Measurements from ENCODE around the gene DTX2.
"Not testable (repeated sequence)": the region's sequence is repeated elsewhere in the genome, so short reads cannot be mapped to it uniquely, and the experiment has no call there.

Gene DTX2

DNA sequence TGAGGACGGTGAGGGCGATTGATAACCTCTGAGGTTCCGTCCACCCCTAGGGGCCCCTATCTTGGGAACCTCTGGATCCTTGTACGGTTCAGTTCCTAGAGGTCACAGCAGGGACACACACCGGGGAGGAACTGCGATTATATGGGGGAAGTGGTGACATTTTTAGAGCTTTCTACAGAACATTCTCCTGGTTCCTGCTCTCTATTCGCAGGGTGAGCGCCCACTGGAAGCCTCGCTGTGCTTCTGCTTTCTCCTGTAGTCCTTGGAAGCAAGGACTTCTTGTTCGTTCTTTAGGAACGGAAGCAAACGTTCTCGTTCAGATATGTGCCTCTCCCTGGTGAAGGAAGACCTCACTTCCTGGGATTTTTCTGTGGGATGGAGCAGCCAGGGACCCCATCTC lies 26.5 kb downstream of the DTX2 start:
- WGBS (ENCODE audit: insufficient coverage, insufficient read length), result no CpG with 5 or more reads among the region's 13 CpGs

DNA sequence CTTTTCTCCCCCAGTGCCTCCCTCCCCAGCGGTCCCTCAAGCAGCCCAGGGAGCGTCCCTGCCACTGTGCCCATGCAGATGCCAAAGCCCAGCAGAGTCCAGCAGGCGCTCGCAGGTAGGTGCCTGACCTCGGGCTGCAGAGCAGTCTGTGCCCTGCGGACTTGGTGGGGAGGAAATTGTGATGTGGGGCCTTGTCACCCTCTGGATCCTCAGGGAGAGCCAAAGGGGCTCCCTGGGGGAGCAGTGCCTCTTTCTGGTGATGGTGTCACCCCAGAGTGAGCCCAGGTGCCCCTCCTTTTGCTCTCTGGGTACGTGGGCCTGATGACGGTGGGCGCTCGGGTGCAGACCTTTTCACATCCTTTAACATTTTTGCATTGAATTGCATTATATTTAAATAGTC lies 30.6 kb downstream of the DTX2 start:
- H3K4me3 ChIP-seq (ENCODE audit: low read length); H3K4me1 ChIP-seq (ENCODE audit: control insufficient read depth, insufficient read depth, low read length); H3K36me3 ChIP-seq (ENCODE audit: control insufficient read depth, insufficient read depth, low read length); H3K27ac ChIP-seq (ENCODE audit: low read length); DNase-seq (ENCODE audit: low read depth, low spot score); H3K9me3 ChIP-seq (ENCODE audit: control insufficient read depth, insufficient read depth, low read length); H3K27me3 ChIP-seq (ENCODE audit: control insufficient read depth, insufficient read depth, low read length): not testable (repeated sequence)
- no CpG with 5 or more reads among the region's 10 CpGs for WGBS (ENCODE audit: insufficient coverage, insufficient read length)

More for the DNA sequence above, 26.5 kb downstream of the DTX2 start:
- not testable (repeated sequence) for DNase-seq (ENCODE audit: low read depth, low spot score); H3K4me1 ChIP-seq (ENCODE audit: control insufficient read depth, insufficient read depth, low read length); H3K9me3 ChIP-seq (ENCODE audit: control insufficient read depth, insufficient read depth, low read length); H3K27me3 ChIP-seq (ENCODE audit: control insufficient read depth, insufficient read depth, low read length); H3K36me3 ChIP-seq (ENCODE audit: control insufficient read depth, insufficient read depth, low read length); H3K27ac ChIP-seq (ENCODE audit: low read length); H3K4me3 ChIP-seq (ENCODE audit: low read length)

DNA sequence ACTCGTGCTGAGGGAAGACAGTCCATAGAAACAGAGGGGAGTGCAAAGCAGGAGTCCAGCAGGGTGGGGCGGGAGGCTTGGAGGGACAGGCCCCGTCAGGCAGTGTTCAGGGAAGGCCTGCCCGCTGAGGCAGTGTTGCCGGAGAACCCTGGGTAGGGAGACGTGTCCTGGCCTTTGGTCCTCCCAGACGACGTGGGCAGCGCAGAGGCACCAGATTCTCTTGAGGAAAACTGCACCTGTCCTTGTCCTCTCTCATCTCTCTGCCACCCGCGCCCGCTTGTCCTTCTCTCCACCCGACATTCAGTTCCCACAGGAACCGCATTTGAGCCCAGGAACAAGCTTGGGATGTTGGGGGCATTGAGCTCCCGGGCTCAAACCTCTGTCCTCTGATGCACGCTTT lies 34.2 kb downstream of the DTX2 start:
- not testable (repeated sequence) for H3K4me1 ChIP-seq (ENCODE audit: control insufficient read depth, insufficient read depth, low read length); H3K9me3 ChIP-seq (ENCODE audit: control insufficient read depth, insufficient read depth, low read length); DNase-seq (ENCODE audit: low read depth, low spot score); H3K4me3 ChIP-seq (ENCODE audit: low read length); H3K27me3 ChIP-seq (ENCODE audit: control insufficient read depth, insufficient read depth, low read length); H3K36me3 ChIP-seq (ENCODE audit: control insufficient read depth, insufficient read depth, low read length); H3K27ac ChIP-seq (ENCODE audit: low read length)
- whole genome bisulfite sequencing (ENCODE audit: insufficient coverage, insufficient read length), result no CpG with 5 or more reads among the region's 16 CpGs

DNA sequence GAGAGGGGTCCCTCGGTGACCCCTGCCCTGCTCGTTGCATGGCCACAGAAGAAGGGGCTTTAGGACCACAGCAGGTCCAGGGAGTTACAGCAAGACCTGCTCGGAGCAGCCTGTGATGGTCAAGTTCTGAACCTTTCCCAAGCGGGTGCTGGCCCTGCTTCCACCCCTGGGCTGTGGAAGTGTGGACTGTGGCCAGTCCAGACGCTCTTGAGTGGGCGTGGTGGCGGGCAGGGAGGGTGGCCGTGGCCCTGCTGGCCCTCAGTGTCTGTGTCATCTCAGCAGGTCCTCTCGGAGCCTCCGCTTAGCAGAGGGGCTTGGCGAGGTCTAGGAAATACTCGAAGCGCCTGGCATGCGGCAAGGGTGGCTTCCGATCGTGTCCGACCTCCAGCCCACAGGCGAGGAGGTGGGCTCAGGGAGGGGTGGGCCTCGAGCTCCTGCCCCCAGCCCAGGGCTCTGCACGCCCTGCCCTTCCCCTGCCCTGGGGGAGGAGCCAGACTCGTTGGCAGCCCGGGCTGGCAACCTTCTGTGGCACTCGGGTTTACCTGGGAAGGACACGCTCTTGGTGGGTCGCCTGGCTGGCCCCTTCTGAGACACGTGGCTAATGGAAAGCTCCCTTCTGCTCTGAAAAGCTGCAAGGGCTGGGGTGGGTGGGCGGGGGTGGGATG lies 36.5 kb downstream of the DTX2 start:
- WGBS (ENCODE audit: insufficient coverage, insufficient read length), result no CpG with 5 or more reads among the region's 27 CpGs
- not testable (repeated sequence) for H3K4me3 ChIP-seq (ENCODE audit: low read length); H3K27me3 ChIP-seq (ENCODE audit: control insufficient read depth, insufficient read depth, low read length); H3K27ac ChIP-seq (ENCODE audit: low read length); DNase-seq (ENCODE audit: low read depth, low spot score); H3K9me3 ChIP-seq (ENCODE audit: control insufficient read depth, insufficient read depth, low read length); H3K36me3 ChIP-seq (ENCODE audit: control insufficient read depth, insufficient read depth, low read length); H3K4me1 ChIP-seq (ENCODE audit: control insufficient read depth, insufficient read depth, low read length)

DNA sequence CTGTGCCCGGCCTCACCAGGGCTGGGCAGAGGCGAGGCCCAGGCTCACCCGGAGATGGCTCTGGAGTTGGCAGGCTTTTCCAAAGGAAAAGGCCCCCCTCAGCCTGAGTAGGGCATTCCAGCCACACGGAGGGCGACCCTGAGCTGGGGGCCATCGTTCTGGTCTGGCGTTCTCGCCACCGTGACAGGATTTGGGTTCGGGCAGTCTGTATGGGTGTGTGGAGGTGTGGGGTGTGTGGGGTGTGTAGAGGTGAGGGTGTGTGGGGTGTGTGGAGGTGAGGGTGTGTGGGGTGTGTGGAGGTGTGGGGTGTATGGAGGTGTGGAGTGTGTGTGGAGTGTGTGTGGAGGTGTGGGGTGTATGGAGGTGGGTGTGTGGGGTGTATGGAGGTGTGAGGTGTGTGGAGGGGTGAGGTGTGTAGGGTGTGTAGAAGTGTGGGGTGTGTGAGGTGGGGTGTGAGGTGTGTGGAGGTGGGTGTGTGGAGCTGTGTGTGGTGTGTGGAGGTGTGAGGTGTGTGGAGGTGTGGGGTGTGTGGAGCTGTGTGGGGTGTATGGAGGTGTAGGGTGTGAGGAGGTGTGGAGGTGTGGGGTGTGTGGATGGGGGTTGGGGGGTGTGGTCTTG lies 37.2 kb downstream of the DTX2 start:
- H3K27me3 ChIP-seq (ENCODE audit: control insufficient read depth, insufficient read depth, low read length); H3K27ac ChIP-seq (ENCODE audit: low read length); H3K36me3 ChIP-seq (ENCODE audit: control insufficient read depth, insufficient read depth, low read length); DNase-seq (ENCODE audit: low read depth, low spot score); H3K4me3 ChIP-seq (ENCODE audit: low read length); H3K4me1 ChIP-seq (ENCODE audit: control insufficient read depth, insufficient read depth, low read length); H3K9me3 ChIP-seq (ENCODE audit: control insufficient read depth, insufficient read depth, low read length): not testable (repeated sequence)
- no CpG with 5 or more reads among the region's 10 CpGs for WGBS (ENCODE audit: insufficient coverage, insufficient read length)

DNA sequence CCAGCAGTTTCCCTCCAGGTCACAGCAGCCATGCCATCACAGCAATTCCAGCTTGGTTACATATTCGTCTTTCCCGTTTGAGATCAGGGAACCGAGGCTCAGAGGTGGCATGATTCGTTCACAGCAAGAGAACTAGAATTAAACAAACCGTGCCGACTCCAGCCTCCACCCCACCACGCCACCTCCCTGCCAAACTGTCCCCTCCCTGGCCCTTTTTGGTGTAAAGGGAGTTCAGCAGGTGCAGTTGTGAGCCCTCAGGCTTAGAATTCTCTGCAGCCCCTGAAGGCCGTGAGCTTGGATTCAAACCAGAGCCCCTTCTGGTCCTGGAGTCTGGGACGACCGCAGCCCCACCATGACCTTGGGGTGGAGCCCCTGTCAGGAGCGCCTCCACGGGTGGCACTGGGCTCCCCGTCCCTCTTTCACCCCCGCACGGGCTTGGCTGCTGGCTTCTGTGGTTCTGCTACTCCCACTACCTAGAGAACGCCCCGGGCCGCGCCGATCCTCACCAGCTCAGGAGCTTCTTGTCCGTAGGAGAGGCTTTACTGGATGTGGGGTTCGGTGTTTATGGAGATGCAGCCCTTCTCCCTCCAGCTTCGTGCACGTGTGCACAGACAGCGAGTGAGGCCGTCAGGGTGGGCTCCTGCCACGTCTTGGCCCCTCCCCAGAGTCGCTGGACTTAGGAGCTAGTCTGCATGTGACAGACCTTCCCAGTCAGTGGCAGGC lies 37.9 kb downstream of the DTX2 start:
- not testable (repeated sequence) for H3K4me1 ChIP-seq (ENCODE audit: control insufficient read depth, insufficient read depth, low read length); H3K9me3 ChIP-seq (ENCODE audit: control insufficient read depth, insufficient read depth, low read length); H3K27me3 ChIP-seq (ENCODE audit: control insufficient read depth, insufficient read depth, low read length); H3K36me3 ChIP-seq (ENCODE audit: control insufficient read depth, insufficient read depth, low read length); DNase-seq (ENCODE audit: low read depth, low spot score); H3K4me3 ChIP-seq (ENCODE audit: low read length); H3K27ac ChIP-seq (ENCODE audit: low read length)
- WGBS (ENCODE audit: insufficient coverage, insufficient read length), result no CpG with 5 or more reads among the region's 28 CpGs

DNA sequence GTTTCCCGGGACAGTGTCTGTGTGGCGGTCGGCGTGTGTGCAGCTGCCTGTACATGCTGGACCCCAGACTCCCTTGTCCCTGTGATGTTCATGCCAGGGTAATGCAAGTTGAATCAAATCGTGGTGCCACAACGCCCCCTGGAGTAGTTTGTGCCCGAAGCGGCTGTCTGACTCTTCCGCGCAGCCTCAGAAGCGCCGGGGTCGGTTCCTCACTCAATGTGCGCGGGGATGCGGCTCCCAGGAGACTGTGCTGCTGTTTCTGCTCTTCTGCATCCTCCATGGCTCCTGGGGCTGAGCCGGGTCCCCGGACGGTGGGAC lies 38.4 kb downstream of the DTX2 start:
- H3K4me1 ChIP-seq (ENCODE audit: control insufficient read depth, insufficient read depth, low read length); H3K27me3 ChIP-seq (ENCODE audit: control insufficient read depth, insufficient read depth, low read length); DNase-seq (ENCODE audit: low read depth, low spot score); H3K36me3 ChIP-seq (ENCODE audit: control insufficient read depth, insufficient read depth, low read length); H3K27ac ChIP-seq (ENCODE audit: low read length); H3K4me3 ChIP-seq (ENCODE audit: low read length); H3K9me3 ChIP-seq (ENCODE audit: control insufficient read depth, insufficient read depth, low read length): not testable (repeated sequence)
- no CpG with 5 or more reads among the region's 19 CpGs for WGBS (ENCODE audit: insufficient coverage, insufficient read length)

DNA sequence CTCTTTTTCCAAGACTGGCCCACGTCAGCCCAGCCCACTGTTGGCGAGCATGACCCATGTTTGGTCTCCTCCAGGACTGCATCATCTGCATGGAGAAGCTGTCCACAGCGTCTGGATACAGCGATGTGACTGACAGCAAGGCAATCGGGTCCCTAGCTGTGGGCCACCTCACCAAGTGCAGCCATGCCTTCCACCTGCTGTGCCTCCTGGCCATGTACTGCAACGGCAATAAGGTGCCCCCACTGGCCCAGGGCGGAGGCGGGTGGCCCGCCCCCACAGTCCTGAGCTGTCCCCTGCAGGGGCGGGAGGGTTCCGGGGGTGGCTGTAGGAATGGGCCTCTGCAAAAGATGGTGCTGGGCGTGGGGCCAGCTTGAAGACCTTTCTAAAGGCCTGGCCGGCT lies 40.7 kb downstream of the DTX2 start:
- WGBS (ENCODE audit: insufficient coverage, insufficient read length), result no CpG with 5 or more reads among the region's 13 CpGs
- H3K4me3 ChIP-seq (ENCODE audit: low read length); H3K9me3 ChIP-seq (ENCODE audit: control insufficient read depth, insufficient read depth, low read length); H3K4me1 ChIP-seq (ENCODE audit: control insufficient read depth, insufficient read depth, low read length); DNase-seq (ENCODE audit: low read depth, low spot score); H3K27me3 ChIP-seq (ENCODE audit: control insufficient read depth, insufficient read depth, low read length); H3K27ac ChIP-seq (ENCODE audit: low read length): not testable (repeated sequence)
- H3K36me3 ChIP-seq (ENCODE audit: control insufficient read depth, insufficient read depth, low read length), result peaks cover 13% of the 10 kb centered on the region; the same call in 1 of the 2 replicates

DNA sequence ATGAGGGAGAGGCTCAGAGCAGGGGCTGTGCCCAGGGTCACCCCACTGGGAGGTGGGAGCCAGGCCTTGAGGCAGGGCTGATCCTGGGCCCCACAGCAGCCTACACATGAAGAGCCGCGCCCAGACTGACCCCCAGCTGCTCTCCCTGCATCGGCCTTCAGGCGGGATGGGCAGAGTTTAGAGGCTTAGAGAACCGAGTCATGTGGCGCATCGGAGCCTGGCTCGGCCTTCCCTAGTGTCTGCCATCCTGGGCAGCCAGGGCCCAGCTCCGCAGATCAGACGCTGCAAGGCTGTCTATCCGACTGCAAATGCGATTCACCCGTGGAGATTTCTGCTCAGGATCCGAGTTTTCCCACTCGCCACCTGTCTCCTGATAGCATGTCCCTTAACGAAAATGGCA lies 41.3 kb downstream of the DTX2 start:
- H3K27ac ChIP-seq (ENCODE audit: low read length); H3K4me1 ChIP-seq (ENCODE audit: control insufficient read depth, insufficient read depth, low read length); H3K9me3 ChIP-seq (ENCODE audit: control insufficient read depth, insufficient read depth, low read length); H3K27me3 ChIP-seq (ENCODE audit: control insufficient read depth, insufficient read depth, low read length); H3K4me3 ChIP-seq (ENCODE audit: low read length); DNase-seq (ENCODE audit: low read depth, low spot score): not testable (repeated sequence)
- WGBS (ENCODE audit: insufficient coverage, insufficient read length), result no CpG with 5 or more reads among the region's 16 CpGs
- H3K36me3 ChIP-seq (ENCODE audit: control insufficient read depth, insufficient read depth, low read length), result peaks cover 13% of the 10 kb centered on the region; the same call in 1 of the 2 replicates

DNA sequence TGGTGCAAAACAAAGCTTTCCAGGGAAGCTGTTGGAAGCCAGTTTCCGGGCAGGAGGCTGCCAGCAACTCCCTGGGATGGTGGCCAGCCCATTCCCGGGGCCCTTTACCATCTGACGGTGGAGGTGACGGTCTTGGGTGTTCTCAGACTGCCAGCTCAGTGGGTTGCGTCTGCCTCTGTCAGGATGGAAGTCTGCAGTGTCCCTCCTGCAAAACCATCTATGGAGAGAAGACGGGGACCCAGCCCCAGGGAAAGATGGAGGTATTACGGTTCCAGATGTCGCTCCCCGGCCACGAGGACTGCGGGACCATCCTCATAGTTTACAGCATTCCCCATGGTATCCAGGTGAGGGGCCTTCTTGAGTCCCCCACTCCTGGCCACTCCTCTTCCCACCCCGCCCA lies 41.7 kb downstream of the DTX2 start:
- DNase-seq (ENCODE audit: low read depth, low spot score); H3K4me1 ChIP-seq (ENCODE audit: control insufficient read depth, insufficient read depth, low read length); H3K27me3 ChIP-seq (ENCODE audit: control insufficient read depth, insufficient read depth, low read length); H3K9me3 ChIP-seq (ENCODE audit: control insufficient read depth, insufficient read depth, low read length); H3K4me3 ChIP-seq (ENCODE audit: low read length); H3K27ac ChIP-seq (ENCODE audit: low read length): not testable (repeated sequence)
- WGBS (ENCODE audit: insufficient coverage, insufficient read length), result no CpG with 5 or more reads among the region's 12 CpGs
- peaks cover 13% of the 10 kb centered on the region; the same call in 1 of the 2 replicates for H3K36me3 ChIP-seq (ENCODE audit: control insufficient read depth, insufficient read depth, low read length)
